HG02973 (cell line): ENCODE data around the gene NMS.
"Not testable (repeated sequence)": the region's sequence is repeated elsewhere in the genome, so short reads cannot be mapped to it uniquely, and the experiment has no call there.

Experiments used
- ATAC-seq: cut with Tn5 transposase; IDR thresholded peaks from one replicate; pipeline ENCODE4 v1.9.1; 2021; ENCODE audit warnings: moderate library complexity; ENCODE audit not compliant: unreplicated experiment

Gene NMS

GRCh38 chr2:100470182-100470581 lies at the start of gene NMS:
TSS of gene NMS (plus strand) at chr2:100470482. CDS start at chr2:100470489, 7 bp downstream.
- ATAC-seq = no peak

- no peak for ATAC-seq
Observed at GRCh38 chr2:100422320-100423055, 47.8 kb upstream of the NMS start.

GRCh38 chr2:100423631-100424030 lies 46.7 kb upstream of the NMS start:
- ATAC-seq = no peak

- no peak for ATAC-seq
Observed at GRCh38 chr2:100424277-100424875, 45.9 kb upstream of the NMS start.

GRCh38 chr2:100425107-100425506 lies 45.2 kb upstream of the NMS start:
- no peak for ATAC-seq

- no peak for ATAC-seq
Observed at GRCh38 chr2:100425573-100426383, 44.5 kb upstream of the NMS start.

GRCh38 chr2:100426384-100426720 lies 43.9 kb upstream of the NMS start:
- ATAC-seq = no peak

- no peak for ATAC-seq
Observed at GRCh38 chr2:100427111-100427510, 43.2 kb upstream of the NMS start.

DNA sequence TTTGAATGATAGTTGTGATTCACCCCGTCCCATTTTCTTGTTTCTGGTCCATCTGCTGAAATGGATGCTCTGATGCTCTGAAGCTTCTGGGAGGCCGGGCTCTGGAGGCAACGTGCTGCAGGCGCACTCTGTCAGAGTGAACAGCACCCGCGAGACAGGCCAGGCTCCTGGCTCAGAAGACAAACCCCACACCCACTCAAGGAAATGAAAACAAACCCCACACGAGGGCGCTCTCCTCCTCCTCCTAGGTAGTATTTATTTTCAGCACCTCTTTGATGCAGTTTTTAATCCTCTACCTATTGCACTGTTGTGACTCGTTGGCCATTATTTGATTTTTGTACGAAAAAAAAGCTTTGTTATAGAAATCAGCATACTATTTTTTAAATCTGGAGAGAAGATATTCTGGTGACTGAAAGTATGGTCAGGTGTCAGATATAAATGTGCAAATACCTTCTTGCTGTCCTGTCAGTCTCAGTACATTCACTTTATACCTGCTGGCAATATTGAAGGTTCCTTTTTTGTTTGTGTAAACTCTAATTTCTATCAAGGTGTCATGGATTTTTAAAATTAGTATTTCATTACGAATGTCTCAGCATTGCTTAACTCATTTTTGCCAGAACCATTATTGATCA lies 42.5 kb upstream of the NMS start:
- ATAC-seq = no peak

DNA sequence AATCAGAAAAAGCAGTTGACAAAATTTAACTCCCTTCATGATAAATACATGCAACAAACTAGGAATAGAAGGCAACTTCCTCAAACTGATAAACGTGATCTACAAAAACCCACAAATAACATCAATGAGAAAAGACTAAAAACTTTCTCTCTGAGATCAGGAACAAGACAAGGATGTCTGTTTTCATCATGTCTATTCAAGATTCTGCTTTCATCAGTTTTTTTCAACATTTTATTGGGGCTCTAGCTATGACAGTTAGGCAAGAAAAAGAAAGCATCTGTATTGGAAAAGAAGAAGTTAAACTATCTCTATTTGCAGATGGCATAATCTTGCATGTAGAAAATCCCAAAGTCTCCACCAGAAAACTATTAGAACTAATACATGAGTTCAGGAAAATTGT lies 40.6 kb upstream of the NMS start:
- ATAC-seq = no peak

- ATAC-seq = no peak
Observed at GRCh38 chr2:100437751-100438150, 32.5 kb upstream of the NMS start.

DNA sequence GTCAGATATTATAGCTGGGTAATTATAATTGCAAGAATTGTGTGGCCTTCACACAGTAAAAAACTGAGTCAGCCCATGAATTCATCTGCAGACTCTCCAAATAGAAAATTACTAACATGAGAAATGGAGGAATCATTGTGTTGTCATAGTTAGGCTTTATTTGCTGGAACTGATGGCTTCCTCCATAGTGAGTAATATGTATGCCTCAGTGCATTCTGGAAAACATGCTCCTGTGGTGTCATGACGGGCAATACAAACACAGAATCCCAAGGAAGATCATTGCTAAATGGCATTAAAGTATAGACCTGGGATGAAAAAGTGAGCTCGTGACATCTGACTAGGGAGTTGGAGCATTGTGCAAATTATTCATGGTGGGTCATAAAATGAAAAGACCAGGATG lies 23.6 kb upstream of the NMS start:
- no peak for ATAC-seq

- ATAC-seq = no peak
Observed at GRCh38 chr2:100451092-100451491, 19.2 kb upstream of the NMS start.

DNA sequence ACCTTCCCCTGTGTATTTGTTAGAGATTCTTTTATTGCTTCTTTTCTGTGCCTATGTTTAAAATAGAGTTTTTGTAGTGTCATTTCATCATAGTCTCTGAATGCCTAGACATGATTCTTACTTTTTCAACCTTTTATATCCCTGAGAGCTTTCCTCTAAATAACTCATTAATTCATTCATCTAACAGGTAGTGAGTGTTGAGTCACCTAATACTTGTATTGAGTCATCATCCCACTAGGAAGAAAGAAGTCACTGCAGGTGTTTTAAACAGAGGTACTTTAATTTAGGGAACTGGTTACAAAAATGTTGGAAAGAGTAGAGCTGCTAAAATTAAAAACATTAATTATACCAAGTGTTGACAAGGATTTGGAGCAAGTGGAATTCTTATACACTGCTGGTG lies 18.5 kb upstream of the NMS start:
- ATAC-seq = no peak

DNA sequence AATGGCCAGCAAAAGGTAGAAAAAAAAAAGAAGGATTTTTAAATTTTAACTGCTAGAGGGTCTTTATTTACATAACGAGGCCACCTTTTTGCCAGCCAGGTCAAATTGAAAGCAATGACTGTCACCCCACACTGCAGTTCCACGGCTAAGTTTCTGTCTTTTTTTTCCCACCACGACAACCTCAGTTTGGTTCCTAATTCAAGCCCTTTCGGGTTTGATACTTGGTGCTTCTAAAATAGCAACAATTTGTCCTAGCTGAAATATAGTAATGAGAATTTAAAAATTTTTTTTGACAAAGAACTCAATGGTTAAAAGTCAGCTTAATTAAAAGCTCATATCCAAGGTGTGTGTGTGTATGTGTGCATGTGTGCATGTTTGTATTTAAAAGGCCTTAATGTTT lies 16.4 kb upstream of the NMS start:
- no peak for ATAC-seq

DNA sequence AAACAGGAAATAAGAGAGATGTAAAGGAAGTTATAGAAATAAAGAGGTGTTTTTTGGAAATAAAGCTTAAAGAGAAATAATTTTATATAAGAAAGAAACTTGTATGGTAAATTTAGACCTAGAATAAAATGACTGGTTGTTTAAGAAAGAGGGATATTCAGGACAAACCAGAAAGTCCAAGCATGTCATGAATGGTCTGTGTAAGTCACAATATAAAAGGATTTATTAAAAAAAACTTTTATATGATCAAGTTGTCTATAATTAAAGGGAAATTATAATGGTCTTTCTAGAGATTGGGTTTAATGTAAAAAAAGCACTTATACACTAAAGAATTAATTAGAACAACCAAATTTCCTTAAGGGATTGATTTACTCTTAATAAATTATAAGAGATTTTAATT lies 13.9 kb upstream of the NMS start:
- ATAC-seq = not testable (repeated sequence)

GRCh38 chr2:100460904-100461530 lies 9.3 kb upstream of the NMS start:
- ATAC-seq = no peak

GRCh38 chr2:100470898-100471514 lies 724 bp downstream of the NMS start:
- ATAC-seq = no peak

DNA sequence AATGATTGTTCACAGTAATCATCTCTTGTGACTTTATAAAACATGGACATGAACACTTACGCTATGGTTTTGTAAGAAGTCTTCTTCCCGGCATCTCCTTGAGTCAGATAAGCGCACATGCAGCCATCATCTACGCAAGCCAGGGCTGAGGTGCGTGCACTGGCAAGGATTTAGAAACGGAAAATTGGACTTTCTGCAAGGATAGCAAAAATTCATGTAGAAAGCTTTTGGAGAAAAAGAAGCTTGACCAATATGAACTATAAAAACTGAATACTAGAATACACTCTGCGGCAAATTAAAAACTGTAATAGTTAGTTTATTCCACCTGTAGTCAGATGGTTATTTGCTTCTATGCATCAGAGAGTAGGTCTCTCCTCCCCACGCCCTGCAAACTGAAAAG lies 6.3 kb downstream of the NMS start:
- no peak for ATAC-seq

DNA sequence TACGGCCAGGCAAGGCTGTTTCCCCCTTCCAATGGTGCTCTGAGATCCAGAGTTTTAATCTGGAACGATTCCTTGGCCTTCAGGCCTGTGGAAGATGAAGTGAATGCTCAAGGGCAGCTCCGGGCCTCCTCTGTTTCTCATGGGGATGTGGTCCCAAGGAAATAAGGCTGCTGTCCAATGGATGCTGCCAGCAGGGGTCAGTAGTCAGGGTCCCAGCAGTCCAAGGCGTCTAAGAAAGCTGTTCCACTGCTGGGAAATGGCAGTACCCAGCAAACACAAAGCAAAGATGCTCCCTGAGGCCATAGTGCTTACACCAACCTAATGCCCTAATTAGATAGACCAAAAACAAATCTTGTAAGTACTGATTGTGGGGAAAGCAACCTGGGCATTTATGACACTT lies 12.5 kb downstream of the NMS start:
- ATAC-seq = no peak

- ATAC-seq = no peak
Observed at GRCh38 chr2:100483895-100484294, 13.6 kb downstream of the NMS start.
